Neural cell (in vitro differentiated cells): ENCODE measurements around the gene ITGA3.

ENCODE experiments used
- CTCF ChIP-seq: fragments of 450-650 bp; IDR thresholded peaks from 2 replicates; pipeline ENCODE4 v1.5.1; 2014; ENCODE audit warnings: antibody characterized with exemption, mild to moderate bottlenecking, moderate library complexity; ENCODE audit not compliant: poor library complexity, severe bottlenecking
- EZH2 ChIP-seq: fragments of 200-600, 300-800 bp; shearing (Covaris generic), sonication (generic); IDR thresholded peaks from 2 replicates; pipeline ENCODE4 v1.6.1; 2014; ENCODE audit warnings: antibody characterized with exemption, low read length, borderline replicate concordance, mild to moderate bottlenecking; ENCODE audit not compliant: insufficient read depth, poor library complexity, severe bottlenecking

- TF ChIP-seq CTCF (no peak), EZH2 (no peak)
Observed at GRCh38 chr17:50123649-50124349, 67.9 kb downstream of the ITGA3 start.
